NT2/D1 (cell line): ENCODE results near the gene PKP1.

Experiments
- DNase-seq: peaks from one replicate; pipeline ENCODE4 v3.0.0-alpha.2; 2011; ENCODE audit warnings: low read depth, low spot score
- H3K27me3 ChIP-seq: 2 replicates; pipeline ENCODE4 v1.6.0; 2011; ENCODE audit warnings: mild to moderate bottlenecking; ENCODE audit not compliant: insufficient read length, insufficient read depth
- H3K36me3 ChIP-seq: 2 replicates; pipeline ENCODE4 v1.6.1; 2011; ENCODE audit warnings: mild to moderate bottlenecking, low read length, mixed read lengths; ENCODE audit not compliant: insufficient read depth, insufficient read length
- H3K4me1 ChIP-seq: 2 replicates; pipeline ENCODE4 v1.5.1; 2011; ENCODE audit not compliant: insufficient read depth, insufficient read length
- H3K4me3 ChIP-seq: 2 replicates; pipeline ENCODE4 v1.5.1; 2011; ENCODE audit warnings: low read depth; ENCODE audit not compliant: insufficient read length
- H3K9ac ChIP-seq: 2 replicates; pipeline ENCODE4 v1.6.0; 2011; ENCODE audit warnings: low read depth; ENCODE audit not compliant: insufficient read length
- H3K9me3 ChIP-seq: 2 replicates; pipeline ENCODE4 v1.5.1; 2011; ENCODE audit warnings: mild to moderate bottlenecking, low read length; ENCODE audit not compliant: insufficient read depth
- SUZ12 ChIP-seq: IDR thresholded peaks from 2 replicates; pipeline ENCODE4 v1.6.1; 2011; ENCODE audit not compliant: insufficient read length, insufficient read depth; ENCODE audit errors: extremely low read depth
- YY1 ChIP-seq: IDR thresholded peaks from 2 replicates; pipeline ENCODE4 v1.6.1; 2011; ENCODE audit not compliant: insufficient read length, insufficient read depth
- ZNF274 ChIP-seq: IDR thresholded peaks from 2 replicates; pipeline ENCODE4 v1.6.1; 2011; ENCODE audit warnings: mild to moderate bottlenecking, low read depth, low read length

Gene PKP1

GRCh38 chr1:201277441-201277840, 5.9 kb upstream of the PKP1 start:
- Histone ChIP-seq H3K4me3 (no peak overlapping the region), H3K27me3 (no peaks in the 10 kb centered on the region), H3K36me3 (no peaks in the 10 kb centered on the region), H3K4me1 (peaks cover 13% of the 10 kb centered on the region), H3K9ac (no peak overlapping the region), H3K9me3 (no peaks in the 10 kb centered on the region)
- no peak for DNase-seq
- no peak for TF ChIP-seq YY1
- TF ChIP-seq ZNF274 = no peak
- TF ChIP-seq SUZ12 = no peak

GRCh38 chr1:201279313-201279712, 4.0 kb upstream of the PKP1 start:
- Histone ChIP-seq H3K9ac (no peak overlapping the region), H3K4me1 (peaks cover 6% of the 10 kb centered on the region), H3K4me3 (no peak overlapping the region), H3K9me3 (no peaks in the 10 kb centered on the region), H3K36me3 (no peaks in the 10 kb centered on the region), H3K27me3 (no peaks in the 10 kb centered on the region)
- no peak for TF ChIP-seq SUZ12
- TF ChIP-seq YY1 = no peak
- TF ChIP-seq ZNF274 = no peak
- DNase-seq = no peak

- H3K36me3 ChIP-seq = no peaks in the 10 kb centered on the region
- no peaks in the 10 kb centered on the region for H3K27me3 ChIP-seq
- no peak for DNase-seq
- H3K9ac ChIP-seq = no peak overlapping the region
- no peak overlapping the region for H3K4me3 ChIP-seq
- H3K9me3 ChIP-seq = no peaks in the 10 kb centered on the region
- H3K4me1 ChIP-seq = peaks cover 6% of the 10 kb centered on the region
- no peak for TF ChIP-seq ZNF274
- no peak for TF ChIP-seq SUZ12
- TF ChIP-seq YY1 = no peak
Measured at GRCh38 chr1:201280884-201281283, 2.4 kb upstream of the PKP1 start.

GRCh38 chr1:201281573-201281972, 1.7 kb upstream of the PKP1 start:
- no peak overlapping the region for H3K4me3 ChIP-seq
- H3K27me3 ChIP-seq = no peaks in the 10 kb centered on the region
- TF ChIP-seq ZNF274 (no peak), SUZ12 (no peak), YY1 (no peak)
- H3K9me3 ChIP-seq = no peaks in the 10 kb centered on the region
- H3K9ac ChIP-seq = no peak overlapping the region
- no peaks in the 10 kb centered on the region for H3K36me3 ChIP-seq
- DNase-seq = no peak
- H3K4me1 ChIP-seq = peaks cover 13% of the 10 kb centered on the region

- Histone ChIP-seq H3K4me3 (no peak overlapping the region), H3K4me1 (peaks cover 12% of the 10 kb centered on the region), H3K9ac (no peak overlapping the region), H3K27me3 (no peaks in the 10 kb centered on the region), H3K36me3 (no peaks in the 10 kb centered on the region), H3K9me3 (no peaks in the 10 kb centered on the region)
- DNase-seq = no peak
- no peak for TF ChIP-seq SUZ12
- TF ChIP-seq YY1 = no peak
- no peak for TF ChIP-seq ZNF274
Measured at GRCh38 chr1:201282216-201282615, 1.1 kb upstream of the PKP1 start.

- TF ChIP-seq SUZ12 (no peak), YY1 (no peak), ZNF274 (no peak)
- DNase-seq = no peak
- H3K4me1 ChIP-seq = peaks cover 14% of the 10 kb centered on the region
- no peaks in the 10 kb centered on the region for H3K36me3 ChIP-seq
- no peak overlapping the region for H3K9ac ChIP-seq
- H3K27me3 ChIP-seq = no peaks in the 10 kb centered on the region
- H3K9me3 ChIP-seq = no peaks in the 10 kb centered on the region
- H3K4me3 ChIP-seq = no peak overlapping the region
Measured at GRCh38 chr1:201283836-201284553, 689 bp downstream of the PKP1 start.

- H3K9ac ChIP-seq = no peak overlapping the region
Measured at GRCh38 chr1:201284636-201285035, 1.3 kb downstream of the PKP1 start.

More at GRCh38 chr1:201284636-201285035, 1.3 kb downstream of the PKP1 start:
- Histone ChIP-seq H3K4me1 (peaks cover 18% of the 10 kb centered on the region), H3K36me3 (no peaks in the 10 kb centered on the region), H3K27me3 (no peaks in the 10 kb centered on the region), H3K9me3 (no peaks in the 10 kb centered on the region), H3K4me3 (no peak overlapping the region)
- no peak for DNase-seq
- TF ChIP-seq SUZ12 (no peak), ZNF274 (no peak), YY1 (no peak)
